Superior temporal gyrus (tissue), 1 donor: ENCODE data around the gene KNDC1.
"Not testable (repeated sequence)": the region's sequence is repeated elsewhere in the genome, so short reads cannot be mapped to it uniquely, and the experiment has no call there.

Source experiments
- DNase-seq: peaks from one replicate; pipeline ENCODE4 v3.0.0-alpha.2; 2016; ENCODE audit errors: extremely low spot score

KNDC1 gene

DNA sequence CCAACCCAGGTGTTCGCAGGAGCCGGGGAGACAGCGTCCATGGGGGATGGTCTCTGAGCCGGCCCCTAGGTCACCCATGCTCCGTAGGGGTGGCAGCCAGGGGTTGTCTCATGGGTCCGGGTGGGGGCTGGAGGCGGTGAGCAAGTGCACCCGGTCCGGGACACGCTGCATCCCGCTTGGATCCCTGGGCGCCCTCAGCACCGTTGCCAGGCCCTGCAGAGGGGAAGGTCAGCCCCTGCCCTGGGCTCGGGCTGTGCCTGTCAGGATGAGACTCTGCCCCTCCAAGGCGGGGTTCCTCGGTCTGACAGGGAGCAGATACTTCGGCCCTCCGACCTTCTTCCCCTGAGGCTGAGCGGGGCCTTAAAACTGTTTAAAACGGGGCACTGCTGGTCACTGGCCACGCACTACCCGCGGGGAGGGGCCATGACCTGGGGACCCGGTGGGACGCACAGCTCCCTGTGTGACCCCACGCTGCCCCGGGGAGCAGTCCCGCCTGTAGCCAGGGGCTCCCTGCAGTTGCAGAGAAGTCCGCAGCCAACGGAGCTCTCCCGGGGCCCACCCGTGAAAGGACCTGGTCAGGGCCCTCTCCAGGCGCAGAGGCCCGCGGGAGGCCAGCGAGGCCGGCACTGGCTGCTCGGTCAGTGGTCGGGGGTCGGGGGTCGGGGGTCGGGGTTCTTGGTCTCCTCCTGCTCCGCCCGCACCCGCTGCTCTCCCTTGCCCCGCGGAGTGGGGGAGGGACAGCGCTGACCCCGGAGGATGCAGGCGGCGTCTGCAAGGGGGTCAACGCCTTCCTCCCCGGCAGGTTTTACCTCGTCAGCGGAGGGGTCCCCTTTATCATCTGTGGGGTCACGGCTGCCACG is 33.4 kb upstream of the KNDC1 start:
- DNase-seq, result no peak

DNA sequence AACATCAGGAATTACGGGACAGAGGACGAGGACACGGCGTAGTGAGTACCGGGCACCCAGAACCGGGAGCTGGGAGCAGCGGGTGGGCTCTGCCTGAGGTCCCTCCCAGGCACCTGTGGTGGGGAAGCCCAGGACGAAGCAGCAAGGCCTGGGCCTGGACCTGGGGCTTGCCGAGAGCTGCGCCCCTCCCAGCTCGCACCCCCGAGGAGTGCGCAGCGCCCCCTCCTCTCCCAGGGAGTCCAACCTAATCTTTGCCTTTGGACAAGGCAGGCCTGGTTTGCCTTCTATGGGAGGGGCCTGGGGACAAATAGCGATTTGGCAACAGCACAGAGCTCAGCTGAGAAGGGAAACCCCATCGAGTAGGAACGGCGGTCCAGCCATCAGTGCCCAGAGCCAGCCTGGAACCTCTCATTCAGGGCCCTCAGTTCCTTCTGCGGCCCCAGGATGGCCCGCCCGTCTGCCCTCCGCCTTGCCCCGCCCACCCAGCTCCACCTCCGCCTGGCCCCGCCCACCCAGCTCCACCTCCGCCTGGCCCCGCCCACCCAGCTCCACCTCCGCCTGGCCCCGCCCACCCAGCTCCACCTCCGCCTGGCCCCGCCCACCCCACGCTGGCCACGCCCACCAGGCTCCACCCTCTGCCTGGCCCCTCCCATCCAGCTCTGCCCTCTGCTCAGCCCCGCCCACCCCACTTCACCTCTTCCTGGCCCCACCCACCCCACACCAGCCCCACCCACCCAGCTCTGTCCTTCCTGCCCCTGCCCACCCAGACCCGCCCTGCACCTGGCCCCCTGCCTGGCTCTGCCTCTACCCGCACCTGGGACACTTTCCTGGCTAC is 32.5 kb upstream of the KNDC1 start:
- no peak for DNase-seq

DNA sequence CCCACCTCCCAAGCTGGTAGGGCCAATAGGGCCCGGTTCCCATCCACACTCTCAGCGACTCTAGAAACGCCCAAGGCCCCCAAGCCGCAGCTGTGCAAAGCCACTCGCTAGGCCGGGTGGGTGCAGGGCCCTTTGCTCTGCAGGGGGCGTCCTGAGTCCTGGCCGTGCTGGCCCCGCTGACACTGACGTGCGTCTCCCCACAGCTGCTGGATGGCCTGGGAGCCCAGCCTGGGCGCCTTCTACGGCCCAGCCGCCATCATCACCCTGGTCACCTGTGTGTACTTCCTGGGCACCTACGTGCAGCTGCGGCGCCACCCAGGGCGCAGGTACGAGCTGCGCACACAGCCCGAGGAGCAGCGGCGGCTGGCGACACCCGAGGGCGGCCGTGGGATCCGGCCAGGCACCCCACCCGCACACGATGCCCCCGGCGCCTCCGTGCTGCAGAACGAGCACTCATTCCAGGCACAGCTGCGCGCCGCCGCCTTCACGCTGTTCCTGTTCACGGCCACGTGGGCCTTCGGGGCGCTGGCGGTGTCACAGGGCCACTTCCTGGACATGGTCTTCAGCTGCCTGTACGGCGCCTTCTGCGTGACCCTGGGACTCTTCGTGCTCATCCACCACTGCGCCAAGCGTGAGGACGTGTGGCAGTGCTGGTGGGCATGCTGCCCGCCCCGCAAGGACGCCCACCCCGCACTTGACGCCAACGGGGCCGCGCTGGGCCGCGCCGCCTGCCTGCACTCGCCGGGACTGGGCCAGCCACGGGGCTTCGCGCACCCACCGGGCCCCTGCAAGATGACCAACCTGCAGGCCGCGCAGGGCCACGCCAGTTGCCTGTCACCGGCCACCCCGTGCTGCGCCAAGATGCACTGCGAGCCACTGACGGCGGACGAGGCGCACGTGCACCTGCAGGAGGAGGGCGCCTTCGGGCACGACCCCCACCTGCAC is 31.6 kb upstream of the KNDC1 start:
- no peak for DNase-seq

DNA sequence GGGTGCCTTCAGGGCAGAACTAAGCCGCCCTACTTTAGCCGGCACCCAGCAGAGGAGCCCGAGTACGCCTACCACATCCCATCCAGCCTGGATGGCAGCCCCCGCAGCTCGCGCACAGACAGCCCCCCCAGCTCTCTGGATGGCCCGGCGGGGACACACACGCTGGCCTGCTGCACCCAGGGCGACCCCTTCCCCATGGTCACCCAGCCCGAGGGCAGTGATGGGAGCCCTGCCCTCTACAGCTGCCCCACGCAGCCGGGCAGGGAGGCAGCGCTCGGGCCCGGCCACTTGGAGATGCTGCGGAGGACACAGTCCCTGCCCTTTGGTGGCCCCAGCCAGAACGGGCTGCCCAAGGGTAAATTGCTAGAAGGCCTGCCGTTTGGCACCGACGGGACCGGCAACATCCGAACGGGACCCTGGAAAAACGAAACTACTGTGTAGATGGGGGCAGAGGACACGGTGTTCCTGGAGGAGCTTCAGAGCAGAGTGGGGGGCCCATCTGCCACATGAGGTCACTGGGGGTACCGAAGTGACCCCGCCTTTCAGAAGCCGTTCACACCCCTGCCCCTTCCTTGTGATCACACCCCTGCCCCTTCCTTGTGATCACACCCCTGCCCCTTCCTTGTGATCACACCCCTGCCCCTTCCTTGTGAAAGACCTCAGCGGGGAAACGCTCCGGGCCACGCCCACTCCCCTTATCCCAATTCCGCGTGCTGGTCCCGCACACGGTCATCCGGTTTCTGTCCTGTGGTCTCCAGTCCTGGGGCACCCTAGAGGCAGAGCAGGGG is 30.8 kb upstream of the KNDC1 start:
- DNase-seq, result no peak

DNA sequence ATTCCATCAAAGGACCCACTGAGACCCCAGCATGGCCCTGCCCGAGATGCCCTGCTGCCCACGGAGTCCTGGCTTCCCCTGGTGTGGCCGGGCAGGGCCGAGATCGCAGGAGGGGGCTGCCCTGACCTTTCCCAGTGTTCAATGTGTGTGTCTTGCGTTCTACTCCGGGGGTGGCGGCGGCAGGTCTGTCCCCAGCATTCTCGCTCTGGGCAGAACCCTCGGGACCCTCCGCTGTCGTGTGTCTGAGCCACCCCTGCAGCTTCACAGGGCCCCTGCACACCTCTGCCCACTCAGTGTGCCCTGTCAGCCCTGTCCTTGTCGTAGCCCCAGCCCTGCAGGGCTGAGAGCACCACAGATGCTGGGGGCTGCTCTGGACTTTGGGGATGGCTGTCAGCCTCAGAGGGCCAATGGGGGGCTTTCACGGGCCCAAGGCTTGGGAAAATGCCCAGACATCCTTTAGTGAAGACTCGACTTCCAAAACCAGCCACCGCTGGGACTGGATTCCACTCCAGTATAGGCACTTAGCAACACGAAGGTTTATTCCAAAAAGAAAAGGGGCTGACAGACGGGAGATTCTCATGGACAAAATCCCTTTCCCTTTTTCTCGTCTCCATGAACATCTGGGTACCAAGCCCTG is 30.0 kb upstream of the KNDC1 start:
- no peak for DNase-seq

GRCh38 chr10:133130602-133131001 is 29.4 kb upstream of the KNDC1 start:
- no peak for DNase-seq

- DNase-seq, result no peak
Observed at GRCh38 chr10:133131053-133131452, 29.0 kb upstream of the KNDC1 start.

DNA sequence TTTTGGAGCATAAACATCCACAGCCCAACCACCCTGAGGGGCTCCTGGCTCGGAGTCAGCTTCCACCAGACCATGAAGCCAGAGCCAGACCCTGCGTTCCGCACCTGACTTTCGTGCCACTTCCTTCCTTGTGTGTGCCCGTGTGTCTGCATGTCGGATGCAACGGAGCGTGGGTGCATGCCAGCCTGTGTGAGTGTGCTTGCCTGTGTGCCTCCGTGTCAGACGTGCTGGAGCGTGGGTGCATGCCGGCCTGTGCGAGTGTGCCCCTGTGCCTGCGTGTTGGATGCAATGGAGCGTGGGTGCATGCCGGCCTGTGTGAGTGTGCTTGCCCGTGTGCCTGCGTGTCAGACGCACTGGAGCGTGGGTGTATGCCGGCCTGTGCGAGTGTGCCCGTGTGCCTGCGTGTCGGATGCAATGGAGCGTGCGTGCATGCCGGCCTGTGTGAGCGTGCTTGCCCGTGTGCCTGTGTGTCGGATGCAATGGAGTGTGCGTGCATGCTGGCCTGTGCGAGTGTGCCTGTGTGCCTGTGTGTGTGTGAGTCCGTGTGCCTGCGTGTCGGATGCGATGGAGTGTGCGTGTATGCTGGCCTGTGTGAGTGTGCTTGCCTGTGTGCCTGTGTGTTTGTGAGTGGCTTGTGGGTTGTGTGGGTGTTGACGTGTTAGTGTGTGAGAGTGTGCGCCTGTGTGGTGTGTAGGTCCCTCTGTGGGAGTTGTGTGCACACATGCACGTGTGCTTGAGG is 28.1 kb upstream of the KNDC1 start:
- DNase-seq, result no peak

DNA sequence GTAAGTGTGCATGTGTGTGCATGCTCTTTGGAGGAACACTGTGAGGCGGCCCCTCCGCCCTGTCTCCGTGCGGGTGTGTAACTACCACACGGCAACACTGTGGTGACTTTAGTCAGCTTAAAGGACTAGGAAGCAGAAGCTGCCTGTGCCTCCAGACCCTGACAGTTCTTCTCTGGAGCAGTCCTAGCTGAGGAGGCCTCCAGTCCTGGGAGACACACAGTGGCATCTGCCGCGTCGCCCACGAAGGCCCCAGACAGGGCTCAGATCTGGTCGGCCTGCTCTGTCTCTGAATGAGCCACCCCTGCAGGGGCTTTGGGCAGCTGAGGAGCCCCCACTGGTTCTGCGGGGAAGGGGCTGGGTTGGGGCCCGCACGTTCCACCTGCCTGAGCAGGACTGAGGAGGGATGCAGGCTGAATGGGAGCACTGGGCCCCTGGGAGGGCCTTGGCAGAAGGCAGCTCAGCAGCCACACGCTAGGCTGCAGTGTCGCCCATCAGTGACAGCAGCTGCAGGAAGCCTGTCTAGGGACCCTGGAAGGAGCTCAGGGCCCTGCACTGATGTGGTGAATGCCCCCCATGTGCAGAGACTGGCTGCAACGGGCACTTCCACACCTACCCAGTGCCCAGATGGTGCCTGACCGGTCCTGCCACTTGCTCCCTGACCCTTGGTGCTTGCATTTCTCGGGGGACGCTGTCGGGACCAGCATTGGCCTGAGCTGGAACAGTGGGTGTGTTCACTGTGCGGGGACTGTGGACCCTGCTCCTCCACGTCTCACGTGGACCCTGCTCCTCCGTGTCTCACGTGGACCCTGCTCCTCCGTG is 27.3 kb upstream of the KNDC1 start:
- no peak for DNase-seq

GRCh38 chr10:133133471-133134231 is 26.4 kb upstream of the KNDC1 start:
- no peak for DNase-seq

DNA sequence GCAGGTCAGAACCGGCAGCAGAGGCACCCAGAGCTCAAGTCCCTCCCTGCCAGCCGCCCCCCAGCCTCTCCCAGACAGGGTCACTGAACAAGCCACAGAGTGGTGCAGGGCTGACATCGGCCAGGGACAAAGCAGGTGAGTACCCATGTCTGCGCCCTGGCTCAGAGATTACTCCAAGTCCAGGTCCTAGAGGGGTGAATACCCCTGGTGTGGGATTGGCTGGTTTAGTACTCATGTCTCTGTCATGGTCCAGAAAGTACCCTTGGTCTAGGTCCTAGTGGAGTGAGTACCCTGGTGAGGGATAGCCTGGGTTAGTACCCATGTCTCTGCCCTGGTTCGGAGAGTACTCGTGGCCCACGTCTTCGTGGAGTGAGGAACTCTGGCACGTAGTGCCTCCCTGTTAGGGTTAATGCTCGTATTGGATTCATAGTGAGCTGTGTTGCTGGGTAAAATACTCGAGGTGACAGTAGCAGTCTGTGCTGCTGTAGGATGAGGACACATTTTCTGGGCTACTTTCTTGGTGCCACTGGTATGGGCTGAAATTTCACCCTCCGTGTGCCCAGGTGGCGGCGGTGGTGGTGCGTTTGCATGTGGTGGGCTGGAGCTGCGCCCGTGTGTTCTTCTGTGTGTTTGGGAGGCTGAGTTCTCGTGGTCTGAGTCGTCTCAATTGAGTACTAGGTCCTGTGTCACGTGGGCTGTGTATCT is 25.5 kb upstream of the KNDC1 start:
- DNase-seq, result no peak

- DNase-seq, result no peak
Observed at GRCh38 chr10:133135116-133135465, 24.9 kb upstream of the KNDC1 start.

- not testable (repeated sequence) for DNase-seq
Observed at GRCh38 chr10:133137486-133138145, 22.4 kb upstream of the KNDC1 start.

DNA sequence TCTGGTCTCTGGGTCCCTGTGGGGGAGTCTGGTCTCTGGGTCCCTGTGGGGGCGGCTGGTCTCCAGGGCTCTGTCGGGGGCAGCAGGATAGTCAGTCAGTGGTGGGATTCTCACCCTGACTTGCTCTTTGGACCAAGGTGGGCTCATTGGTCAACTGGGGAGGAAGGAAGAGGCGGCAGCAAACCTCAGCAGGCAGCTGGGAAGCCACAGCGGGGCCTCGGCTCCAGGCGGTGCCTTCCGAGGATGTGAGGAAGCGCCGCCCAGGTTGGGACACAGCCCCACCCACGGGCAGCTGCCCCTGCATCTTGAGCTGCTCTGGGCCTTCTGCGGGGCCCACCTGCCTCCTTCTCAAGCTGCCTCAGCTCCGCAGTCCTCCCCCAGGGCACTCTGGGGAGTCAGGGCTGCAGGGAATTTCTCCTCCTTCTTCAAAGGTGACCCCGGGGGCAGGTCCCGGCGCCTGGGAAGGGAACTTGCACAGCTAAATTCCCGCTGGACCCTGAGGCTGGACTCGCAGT is 20.4 kb upstream of the KNDC1 start:
- no peak for DNase-seq

GRCh38 chr10:133140417-133141143 is 19.4 kb upstream of the KNDC1 start:
- no peak for DNase-seq
